ENCODE data around the gene ITLN1.

The ITLN1 gene

DNA sequence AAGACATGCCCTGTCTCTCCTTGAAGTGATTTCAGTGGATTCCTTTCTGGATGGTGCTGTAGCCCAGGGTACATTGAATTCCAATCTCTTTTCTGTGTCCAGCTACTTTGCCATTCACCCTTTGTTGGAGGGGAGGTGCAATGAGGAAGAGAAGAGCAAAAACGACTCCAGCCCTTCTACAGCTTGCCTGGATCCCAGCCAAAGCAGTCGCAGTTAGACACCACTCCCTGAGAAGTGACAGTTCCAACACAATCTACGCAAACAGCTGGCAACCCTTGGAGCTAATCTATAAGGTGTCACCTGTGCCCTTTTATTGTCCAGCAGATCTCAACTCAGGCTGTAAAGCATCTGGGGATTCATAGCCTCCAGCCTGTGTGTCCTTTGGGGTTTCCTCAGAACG lies 26.9 kb downstream of the ITLN1 start:
- no peak for DNase-seq (ENCODE audit: low spot score)

DNA sequence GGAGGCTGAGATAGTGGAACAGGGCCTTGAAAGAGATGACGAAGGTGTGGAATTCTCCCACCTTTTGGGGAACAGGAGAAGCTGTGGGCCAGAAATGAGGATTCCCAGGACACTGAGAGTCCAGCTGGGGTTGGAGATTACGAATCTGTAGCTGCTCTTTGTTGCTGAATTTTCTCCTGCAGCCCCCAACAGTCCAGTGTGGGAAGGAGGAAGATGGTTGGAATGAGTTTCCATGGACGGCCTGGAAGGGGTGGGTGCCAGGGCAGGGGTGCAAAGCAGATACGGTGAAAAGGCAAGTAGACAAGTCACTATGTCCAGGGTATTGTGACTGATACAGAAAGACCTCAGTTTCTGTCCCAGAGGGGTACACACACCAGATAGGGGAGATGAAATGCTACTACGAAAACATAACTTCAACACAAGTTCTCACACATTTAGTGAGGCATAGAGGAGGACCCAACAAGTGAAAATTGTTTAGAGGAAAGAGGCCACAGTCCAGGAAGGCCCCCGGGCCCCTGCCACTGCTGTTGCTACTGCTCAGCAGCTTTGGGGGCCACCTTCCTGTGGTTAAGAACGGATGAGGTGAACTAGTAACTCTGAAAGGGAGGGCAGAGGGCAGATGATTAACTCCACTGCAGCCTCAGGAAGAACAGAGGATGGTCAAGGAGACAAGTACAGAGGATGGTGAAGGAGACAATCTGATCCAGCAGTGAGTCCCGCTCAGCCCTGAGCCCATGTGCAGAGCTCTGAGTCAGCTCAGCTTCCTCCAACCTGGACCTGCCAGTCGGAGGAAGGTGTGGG lies 29.6 kb downstream of the ITLN1 start:
- DNase-seq (ENCODE audit: low spot score): no peak

DNA sequence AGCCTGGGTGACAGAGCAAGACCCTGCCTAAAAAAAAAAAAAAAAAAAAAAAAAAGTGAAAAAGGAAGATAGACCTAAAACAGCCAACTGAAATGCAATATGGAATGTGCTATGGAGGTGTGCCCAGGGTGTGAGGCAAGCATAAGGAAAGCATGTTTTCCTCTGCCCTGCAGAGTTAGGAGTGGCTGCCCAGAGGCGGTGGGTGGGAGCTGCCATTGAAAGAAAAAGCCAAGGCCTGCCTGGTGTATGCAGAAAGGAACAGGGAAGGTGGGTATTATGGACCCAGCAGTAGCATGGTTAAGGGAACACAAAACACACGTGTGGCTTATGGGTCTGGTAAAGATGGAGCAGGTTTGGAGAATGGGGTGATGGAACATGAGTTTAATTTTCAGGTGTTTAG lies 31.2 kb downstream of the ITLN1 start:
- DNase-seq (ENCODE audit: low spot score): no peak

DNA sequence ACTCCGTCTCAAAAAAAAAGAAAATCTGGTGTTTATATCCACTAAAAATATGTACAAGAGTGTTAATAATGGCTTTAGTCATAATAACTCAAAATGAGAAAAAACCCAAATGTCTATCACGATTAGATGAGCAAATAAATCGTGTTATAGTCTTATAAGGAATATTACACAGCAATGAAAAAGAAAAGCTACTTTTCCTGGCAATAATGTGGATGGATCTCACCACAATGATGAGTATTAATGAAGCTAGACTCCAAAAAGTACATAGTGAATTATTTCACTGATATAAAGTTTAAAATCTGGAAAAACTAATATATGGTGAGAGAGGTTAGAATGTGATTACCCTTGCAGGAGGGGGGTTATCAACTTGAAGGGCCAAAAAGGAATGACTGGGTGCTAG lies 32.0 kb downstream of the ITLN1 start:
- no peak for DNase-seq (ENCODE audit: low spot score)

DNA sequence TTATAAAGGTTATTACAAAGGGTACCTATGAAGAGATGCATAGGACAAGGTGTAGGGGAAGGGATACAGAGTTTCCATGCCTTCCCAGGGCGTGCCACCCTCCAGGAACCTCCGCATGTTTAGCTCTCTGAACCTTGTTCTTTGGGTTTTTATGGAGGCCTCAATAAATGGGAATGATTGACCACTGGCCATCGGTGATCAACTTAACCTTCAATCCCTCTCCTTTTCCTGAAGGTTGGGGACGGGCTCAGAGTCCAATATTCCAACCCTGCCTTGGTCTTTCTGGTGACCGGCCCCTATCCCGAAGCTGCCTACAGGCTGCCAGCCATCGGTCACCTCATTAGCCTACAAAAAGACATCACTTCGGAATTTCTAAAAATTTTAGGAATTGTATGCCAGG lies 34.0 kb downstream of the ITLN1 start:
- DNase-seq (ENCODE audit: low spot score): no peak

DNA sequence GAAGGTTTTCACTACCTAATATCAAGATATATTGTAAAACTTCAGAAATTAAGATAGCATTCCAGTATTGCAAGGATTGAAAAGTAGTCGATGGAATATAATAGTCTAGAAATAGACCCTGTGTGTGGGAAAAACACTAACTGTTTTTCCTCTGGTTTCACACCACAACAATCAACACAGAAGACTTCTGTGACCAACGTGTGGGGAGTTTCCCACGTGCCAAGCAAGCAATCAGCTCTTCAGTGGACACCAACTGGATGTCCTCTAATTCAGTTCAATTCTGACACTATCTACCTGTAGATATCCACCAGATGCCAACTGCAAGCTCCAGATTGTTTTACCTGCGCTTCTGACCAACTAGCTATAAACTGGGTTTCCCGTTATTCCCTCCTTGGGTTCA lies 34.4 kb downstream of the ITLN1 start:
- no peak for DNase-seq (ENCODE audit: low spot score)

DNA sequence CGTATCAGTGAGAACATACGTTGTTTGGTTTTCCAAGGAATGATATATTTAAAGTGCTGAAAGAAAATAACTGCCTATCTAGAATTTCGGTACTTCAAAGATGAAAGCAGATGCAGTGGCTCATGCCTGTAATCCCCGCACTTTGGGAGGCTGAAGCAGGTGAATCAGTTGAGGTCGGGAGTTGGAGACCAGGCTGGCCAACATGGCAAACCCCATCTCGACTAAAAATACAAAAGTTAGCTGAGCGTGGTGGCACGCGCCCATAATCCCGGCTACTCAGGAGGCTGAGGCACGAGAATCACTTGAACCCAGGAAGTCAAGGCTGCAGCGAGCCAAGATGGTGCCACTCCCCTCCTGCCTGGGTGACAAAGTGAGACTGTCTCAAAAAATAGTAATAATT lies 38.7 kb downstream of the ITLN1 start:
- DNase-seq (ENCODE audit: low spot score): no peak

DNA sequence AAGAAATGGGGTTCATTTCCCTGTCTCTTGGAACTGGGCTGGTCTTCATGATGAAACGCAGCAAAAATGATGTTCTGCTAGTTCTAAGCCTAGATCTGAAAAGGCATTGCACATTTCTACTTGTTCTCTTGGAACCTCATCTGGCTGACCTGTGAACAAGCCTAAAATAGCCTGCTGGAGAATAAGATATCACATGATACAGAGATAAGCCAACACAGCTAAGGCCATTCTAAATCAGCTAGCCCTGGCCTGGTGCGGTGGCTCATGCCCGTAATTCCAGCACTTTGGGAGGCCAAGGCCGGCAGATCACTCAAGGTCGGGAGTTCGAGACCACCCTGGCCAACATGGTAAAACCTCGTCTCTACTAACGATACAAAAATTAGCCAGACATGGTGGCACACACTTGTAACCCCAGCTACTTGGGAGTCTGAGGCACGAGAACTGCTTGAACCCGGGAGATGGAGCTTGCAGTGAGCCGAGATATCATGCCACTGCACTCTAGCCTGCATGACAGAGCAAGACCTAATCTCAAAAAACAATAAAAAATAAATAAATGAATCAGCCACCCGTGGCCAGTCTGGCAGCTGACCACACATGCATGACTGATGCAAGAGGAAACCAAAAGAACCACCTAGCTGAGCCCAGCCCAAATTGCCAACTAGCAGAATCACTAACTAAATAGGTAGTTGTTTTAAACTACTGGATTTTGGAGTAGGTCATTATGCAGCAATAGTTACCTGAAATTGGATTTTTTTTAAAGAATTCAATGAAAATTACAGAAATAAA lies 40.3 kb downstream of the ITLN1 start:
- no peak for DNase-seq (ENCODE audit: low spot score)

DNA sequence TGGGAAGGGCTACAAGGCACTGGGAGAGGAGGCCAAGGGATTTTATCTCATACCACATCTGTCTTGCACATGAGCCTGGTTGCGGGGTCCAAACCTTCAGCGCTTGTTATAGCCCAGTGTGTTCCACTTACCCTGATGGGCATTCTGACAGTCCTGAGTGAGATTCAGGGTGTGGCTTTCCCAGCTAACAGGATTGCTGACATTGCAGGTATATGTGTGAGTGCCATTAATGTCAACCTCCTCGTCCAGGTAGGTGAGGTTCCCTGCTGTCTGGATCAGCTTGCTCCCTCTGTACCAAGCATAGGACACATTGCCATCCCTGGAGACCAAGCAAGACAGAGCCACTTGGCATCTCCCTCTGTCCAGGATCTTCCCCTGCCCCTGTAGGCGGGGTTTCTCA lies 43.9 kb downstream of the ITLN1 start:
- no peak for DNase-seq (ENCODE audit: low spot score)

DNA sequence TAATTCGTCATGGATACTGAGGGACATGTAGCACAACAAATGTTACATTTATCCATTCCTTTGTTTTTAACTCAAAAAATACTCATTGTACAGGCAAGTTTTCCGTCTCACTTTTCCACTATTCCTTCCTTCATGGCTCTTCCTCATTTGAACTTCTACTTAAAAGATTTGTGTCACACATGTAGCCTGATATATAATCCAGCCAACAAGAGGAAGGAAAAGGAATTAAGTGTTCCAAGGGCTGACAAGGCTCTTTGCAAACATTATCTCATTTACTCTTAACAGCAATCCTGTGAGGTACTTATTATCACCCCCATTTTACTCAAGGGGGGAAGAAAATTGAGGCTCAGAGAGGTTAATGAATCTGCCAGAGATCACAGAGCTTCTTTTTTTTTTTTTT lies 45.2 kb downstream of the ITLN1 start:
- no peak for DNase-seq (ENCODE audit: low spot score)

DNA sequence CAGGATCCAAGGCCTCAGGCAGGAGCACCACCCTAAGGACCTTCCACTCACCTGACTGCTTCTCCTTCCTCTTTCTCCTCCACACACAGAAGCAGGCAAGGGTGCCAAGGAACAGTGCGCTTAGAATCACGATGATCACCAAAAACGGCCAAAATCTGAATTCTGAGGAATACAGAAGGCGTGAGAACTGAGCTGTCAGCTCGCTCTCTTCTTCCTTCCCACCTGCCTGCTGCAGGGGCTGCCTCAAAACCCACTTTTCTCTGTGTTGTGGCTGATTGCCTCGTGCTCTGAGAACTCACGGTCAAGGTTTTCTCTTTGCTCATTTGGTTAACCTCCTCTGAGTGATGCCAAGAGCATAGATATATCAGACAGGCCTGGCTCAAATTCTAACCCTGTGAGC lies 46.1 kb downstream of the ITLN1 start:
- no peak for DNase-seq (ENCODE audit: low spot score)

DNA sequence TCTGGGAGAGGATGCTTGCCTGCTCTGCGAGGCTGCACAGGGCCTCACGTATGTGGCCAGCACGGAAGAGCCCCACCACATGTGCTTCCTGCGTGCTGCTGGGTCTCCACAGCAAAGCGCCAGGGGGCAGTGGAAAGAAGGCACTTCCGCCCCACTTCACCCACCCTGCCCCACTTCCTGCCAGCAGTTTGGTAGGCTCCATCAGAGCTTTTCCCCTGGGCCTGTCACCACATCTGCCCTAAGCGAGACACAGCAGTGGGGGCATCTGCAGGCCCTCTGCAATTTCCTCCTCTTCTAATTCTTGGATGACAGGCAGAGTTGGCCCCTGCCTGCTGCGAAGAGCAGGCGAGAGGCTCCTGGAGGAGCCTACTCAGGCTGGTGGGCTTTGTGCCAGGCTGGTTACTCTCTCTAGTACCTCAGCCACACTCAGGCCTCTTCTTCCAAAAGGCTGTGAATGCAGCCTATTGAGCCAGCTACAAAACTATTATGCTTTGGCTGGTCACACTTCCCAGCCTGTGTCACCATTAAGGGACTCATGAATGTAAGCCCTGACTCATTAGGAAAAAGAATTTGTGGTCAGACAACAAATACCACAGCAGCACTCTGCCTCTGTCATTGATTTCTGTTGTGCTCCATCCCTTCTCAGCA lies 47.3 kb downstream of the ITLN1 start:
- no peak for DNase-seq (ENCODE audit: low spot score)

DNA sequence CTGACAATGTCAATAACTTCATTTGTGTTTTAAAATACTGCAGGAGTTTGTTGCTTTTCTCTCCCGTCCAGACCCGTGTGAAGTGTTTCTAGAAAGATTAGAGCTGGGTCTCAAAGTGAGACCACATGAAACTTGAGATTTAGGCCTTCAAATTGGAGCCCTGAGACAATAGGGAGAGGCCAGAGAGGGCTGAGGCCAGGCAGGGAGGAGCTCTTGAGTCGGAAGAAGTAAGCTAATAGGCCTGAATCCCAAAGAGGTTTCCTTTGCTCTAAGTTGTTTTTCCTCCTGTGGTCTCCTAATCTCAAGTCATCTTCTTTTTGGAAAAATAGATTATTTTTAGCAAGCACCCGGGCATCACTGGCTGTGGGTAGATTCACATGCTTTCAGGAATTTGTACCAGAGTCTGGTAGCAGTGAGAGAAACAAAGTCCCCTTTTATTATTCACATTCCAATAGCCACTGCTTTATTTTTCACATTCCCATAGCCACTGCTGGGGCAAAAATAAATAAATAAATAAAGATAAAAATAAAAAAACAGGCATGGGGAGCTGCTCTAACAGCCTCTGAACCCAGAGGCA lies 47.9 kb downstream of the ITLN1 start:
- DNase-seq (ENCODE audit: low spot score): no peak

DNA sequence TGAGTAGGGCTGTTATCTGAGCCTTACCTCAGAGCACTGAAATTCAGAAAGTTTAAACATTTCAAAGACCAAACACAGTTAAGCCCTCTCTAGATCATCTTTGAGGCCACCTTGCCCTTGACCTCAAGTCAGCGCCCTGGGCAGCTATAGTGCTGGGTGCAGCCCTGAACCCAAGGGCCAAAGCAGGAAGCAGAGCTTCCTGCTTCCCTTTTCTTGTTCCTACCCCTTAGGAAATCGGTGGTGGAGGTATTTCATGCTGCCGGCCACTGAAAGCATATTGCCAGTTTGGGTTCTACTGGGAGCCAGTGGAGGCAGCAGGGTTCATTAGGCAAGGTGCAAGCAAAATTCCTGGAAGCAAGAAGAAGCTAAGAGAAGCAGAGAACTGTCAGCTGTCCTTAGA lies 48.4 kb downstream of the ITLN1 start:
- no peak for DNase-seq (ENCODE audit: low spot score)

DNA sequence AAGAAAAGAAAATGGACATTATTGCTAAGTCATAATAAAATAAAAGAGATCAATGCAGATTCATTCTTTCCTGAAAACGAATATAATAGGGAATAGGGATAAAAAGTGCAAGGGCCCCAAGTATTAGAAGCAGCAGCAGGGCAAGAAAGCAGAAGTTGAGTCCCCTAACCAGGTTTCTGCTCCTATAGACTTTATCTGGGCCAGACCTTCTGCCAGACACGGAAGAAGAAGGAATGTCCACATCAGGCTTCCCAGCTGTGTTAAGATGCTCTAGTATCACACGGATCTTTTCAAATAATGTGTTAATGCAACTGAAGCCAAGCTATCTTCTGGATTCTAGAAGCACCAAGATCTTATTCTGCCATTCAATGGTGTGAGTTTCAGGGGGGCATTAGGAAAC lies 49.2 kb downstream of the ITLN1 start:
- no peak for DNase-seq (ENCODE audit: low spot score)

DNA sequence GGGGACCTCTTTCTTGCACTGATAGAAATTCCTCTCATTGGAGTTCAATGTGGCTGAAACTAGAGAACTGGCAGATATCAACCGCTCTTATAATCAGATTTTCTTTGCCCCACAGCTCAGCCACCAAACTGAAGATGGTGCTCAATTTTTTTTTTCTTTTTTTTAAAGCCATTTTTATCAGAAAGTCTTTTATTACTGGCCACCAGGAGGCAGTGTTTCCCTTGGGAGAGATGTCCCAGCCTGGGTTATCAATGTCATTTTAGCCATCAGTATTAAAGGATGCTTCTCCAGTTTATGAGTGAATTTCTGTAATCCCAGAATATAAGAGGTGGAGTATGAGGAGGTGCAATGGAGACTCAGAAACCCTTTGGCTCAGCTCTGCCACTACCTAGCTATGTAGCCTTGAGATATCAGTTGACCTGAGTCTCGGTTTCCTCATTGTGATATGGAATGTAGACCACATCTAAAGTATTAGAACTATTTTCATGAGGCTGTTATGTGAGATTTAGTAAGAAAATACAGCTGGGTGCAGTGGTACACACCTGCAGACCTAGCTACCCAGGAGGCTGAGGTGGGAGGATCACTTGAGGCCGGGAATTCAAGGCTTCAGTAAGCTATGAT lies 49.9 kb downstream of the ITLN1 start:
- peak; percentile 36 for DNase-seq (ENCODE audit: low spot score)

DNA sequence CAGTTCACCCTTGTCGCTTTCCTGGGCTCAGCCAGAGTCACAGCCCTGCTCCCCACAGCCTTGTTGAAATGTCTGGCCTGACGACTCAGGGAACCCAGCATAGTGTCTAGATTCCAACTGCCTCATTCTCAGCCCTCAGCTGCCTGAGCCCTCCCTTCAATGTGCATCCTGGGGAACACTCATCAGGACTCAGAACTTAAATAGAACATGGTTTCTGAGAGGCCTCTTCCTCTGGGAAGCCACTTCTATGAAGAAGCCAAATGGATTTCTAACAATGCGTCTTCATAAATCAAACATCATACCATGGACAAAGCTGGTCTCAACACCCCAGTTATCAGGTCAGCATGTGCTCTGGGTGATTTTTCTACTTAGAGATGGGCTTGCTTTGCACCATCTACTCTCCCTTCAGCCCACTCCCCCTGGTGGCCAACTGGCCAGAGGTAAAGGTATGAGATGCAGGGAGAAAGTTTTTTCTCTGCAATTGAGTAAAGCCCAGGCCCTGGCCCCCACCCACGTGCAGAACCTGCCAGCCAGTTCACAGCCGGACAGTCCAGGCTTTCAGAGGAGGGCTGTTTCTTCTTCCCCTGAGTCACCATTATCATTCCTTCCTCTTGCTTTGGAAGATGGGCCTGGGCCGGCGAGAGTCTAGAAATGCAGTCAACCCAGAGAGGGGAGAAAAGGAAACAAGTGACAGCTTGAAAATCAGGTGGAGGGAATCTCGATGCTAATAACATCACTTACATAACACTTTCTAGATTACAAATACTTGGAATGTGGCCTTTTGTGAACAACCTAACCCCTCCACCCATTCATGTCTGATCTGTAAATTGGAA lies 54.4 kb downstream of the ITLN1 start:
- peak; percentile 42 for DNase-seq (ENCODE audit: low spot score)

DNA sequence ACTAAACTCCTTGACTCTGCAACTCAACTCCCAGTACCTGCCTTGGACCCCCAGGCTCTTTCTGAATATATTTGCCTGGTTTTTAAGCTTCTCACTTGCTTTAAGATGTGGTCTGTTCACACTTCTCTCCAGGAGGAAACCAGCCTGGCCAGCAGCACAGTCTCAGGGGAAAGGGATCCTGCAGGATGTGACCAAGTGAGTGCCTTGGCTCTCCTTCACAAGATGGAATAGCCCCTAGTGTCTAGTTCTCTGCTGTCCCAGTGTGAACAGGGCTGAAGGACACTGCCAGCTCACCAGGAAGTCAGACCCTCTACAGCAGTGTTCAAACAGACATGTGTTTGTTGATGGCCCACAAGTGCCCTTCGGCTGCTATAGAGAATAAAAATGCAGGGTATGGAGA lies 55.2 kb downstream of the ITLN1 start:
- no peak for DNase-seq (ENCODE audit: low spot score)

DNA sequence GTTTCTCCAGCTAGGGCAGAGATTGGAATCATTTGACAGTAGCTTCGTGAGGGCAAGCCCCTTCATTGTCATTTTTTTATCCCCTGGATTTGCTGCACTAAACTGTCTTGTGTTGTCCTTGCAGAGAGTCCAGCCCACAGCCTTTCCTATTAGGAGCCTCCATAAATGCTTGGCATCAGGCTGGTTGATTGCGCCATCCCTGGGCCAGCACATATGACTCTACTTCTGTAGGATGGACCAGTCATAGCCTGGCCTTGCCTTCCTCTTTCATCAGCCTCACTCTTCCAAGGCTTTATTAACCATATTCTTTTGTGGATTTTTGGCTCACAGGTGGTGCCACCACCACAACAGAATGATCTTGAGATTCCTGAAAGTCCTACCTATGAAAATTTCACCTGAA lies 57.6 kb downstream of the ITLN1 start:
- DNase-seq (ENCODE audit: low spot score): no peak

DNA sequence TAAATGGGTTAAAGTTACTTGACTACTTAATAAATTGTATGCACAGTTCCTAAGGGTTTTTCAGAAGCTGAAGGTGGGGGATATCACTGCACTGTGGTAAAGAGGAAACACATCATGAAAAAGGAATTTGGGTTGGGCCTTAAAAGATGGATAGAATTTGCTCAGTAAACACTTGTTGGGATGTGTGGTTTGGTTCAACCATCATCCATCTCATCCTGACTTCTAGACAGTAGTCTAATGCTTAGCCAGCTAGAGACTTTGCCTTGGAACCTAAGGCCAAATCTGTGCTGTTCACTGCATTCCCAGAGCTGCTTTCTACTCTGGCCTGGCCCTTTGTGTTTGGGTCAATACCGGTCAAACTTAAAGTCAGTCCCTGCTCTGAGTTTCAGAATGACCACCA lies 58.4 kb downstream of the ITLN1 start:
- no peak for DNase-seq (ENCODE audit: low spot score)
